A549 (cell line): ENCODE results near the gene ZDHHC1. TPM values are rescaled to one million over a fixed set of nuclear protein-coding genes. Genes with fewer than 3 reads are reported as not detected.

ENCODE experiments used
- ATAC-seq, 2 experiments: fragments of 200-7000 bp in 1 of 2; fragments of >200 bp in 1 of 2; cut with Nextera tagmentation in 1 of 2; cut with Tn5 transposase in 1 of 2; 3 replicates each; pipeline versions ENCODE4 v1.8.0 to v1.9.1; 2018 to 2020; ENCODE audit warnings: mild to moderate bottlenecking in 1 of 2, moderate library complexity in 1 of 2
- CTCF ChIA-PET: fragments of 300-600 bp; sonication (Branson Sonifier 250); formaldehyde crosslinking; extraction: SDS; loops from one replicate; lab custom pipeline; 2021; ENCODE audit warnings: antibody characterized with exemption, inconsistent platforms; lab: Yijun Ruan, JAX
- POLR2A ChIA-PET: fragments of 350-600 bp; formaldehyde crosslinking; extraction: SDS; loops from one replicate; lab custom pipeline; 2021; ENCODE audit warnings: antibody characterized with exemption, inconsistent platforms; lab: Yijun Ruan, JAX
- DNase-seq, 2 experiments: peaks; one replicate each; pipeline versions ENCODE4 v3.0.0 to v3.0.0-alpha.2; 2011 to 2016; ENCODE audit warnings: low read depth in 1 of 2, low spot score in 1 of 2
- FAIRE-seq: peaks from 2 replicates; lab custom pipeline; 2011; peaks lifted over from hg19 to GRCh38; lab: Jason Lieb, UNC
- H3K27ac ChIP-seq, 2 experiments: fragments of >200 bp; sonication (Bioruptor Twin); formaldehyde crosslinking; 3 replicates each; pipeline ENCODE4 v1.5.1; 2016 to 2017
- H3K4me1 ChIP-seq: fragments of >200 bp; sonication (Bioruptor Twin); formaldehyde crosslinking; 3 replicates; pipeline ENCODE4 v1.6.1; 2016
- H3K4me2 ChIP-seq: fragments of >200 bp; sonication (Bioruptor Twin); formaldehyde crosslinking; 3 replicates; pipeline ENCODE4 v1.6.1; 2016
- H3K4me3 ChIP-seq: fragments of >200 bp; sonication (Bioruptor Twin); formaldehyde crosslinking; 3 replicates; pipeline ENCODE4 v1.5.1; 2016
- H3K9me3 ChIP-seq: fragments of >200 bp; sonication (Bioruptor Twin); formaldehyde crosslinking; 3 replicates; pipeline ENCODE4 v1.6.1; 2016
- CBX8 ChIP-seq: fragments of 200-600 bp; sonication (generic); IDR thresholded peaks from 2 replicates; pipeline ENCODE4 v1.6.1; 2016
- CEBPB ChIP-seq, 2 experiments: fragments of >200 bp in 1 of 2; sonication (Bioruptor Twin) in 1 of 2; formaldehyde crosslinking in 1 of 2; IDR thresholded peaks; 2 replicates each; pipeline ENCODE4 v1.6.1; 2012 to 2016
- CHD2 ChIP-seq: fragments of 150-350 bp; IDR thresholded peaks from 2 replicates; pipeline ENCODE4 v1.6.1; 2014; ENCODE audit warnings: low read length; ENCODE audit not compliant: partially characterized antibody
- CHD4 ChIP-seq: fragments of 200-600 bp; sonication (generic); IDR thresholded peaks from 2 replicates; pipeline ENCODE4 v1.6.1; 2016; ENCODE audit warnings: antibody characterized with exemption, mild to moderate bottlenecking, borderline replicate concordance
- EHF ChIP-seq: fragments of 250-450 bp; sonication (Bioruptor Pico); IDR thresholded peaks from 2 replicates; pipeline ENCODE4 v1.5.0; 2020; ENCODE audit warnings: mild to moderate bottlenecking
- EHMT2 ChIP-seq: fragments of 200-600 bp; sonication (generic); IDR thresholded peaks from 2 replicates; pipeline ENCODE4 v1.6.1; 2016; ENCODE audit warnings: antibody characterized with exemption, low read depth, mild to moderate bottlenecking, moderate library complexity
- EP300 ChIP-seq, 2 experiments: fragments of >200 bp; sonication (Bioruptor Twin); formaldehyde crosslinking; IDR thresholded peaks; 2 replicates in 1 of 2; 3 replicates in 1 of 2; pipeline ENCODE4 v1.6.1; 2016 to 2017
- ESRRA ChIP-seq: fragments of 150-350 bp; IDR thresholded peaks from 2 replicates; pipeline ENCODE4 v1.6.1; 2014; ENCODE audit warnings: mild to moderate bottlenecking, low read length, borderline replicate concordance
- FOSL2 ChIP-seq, 2 experiments: fragments of 450-650 bp in 1 of 2; fragments of >200 bp in 1 of 2; sonication (Bioruptor Twin) in 1 of 2; formaldehyde crosslinking; IDR thresholded peaks; 2 replicates each; pipeline versions ENCODE4 v1.5.0 to v1.6.1; 2016 to 2020; ENCODE audit warnings: mild to moderate bottlenecking in 1 of 2, moderate library complexity in 1 of 2
- FOXS1 ChIP-seq: fragments of 250-450 bp; sonication (Bioruptor Pico); IDR thresholded peaks from 2 replicates; pipeline ENCODE4 v1.5.0; 2020; ENCODE audit warnings: mild to moderate bottlenecking, moderate library complexity
- GATA3 ChIP-seq: IDR thresholded peaks from 2 replicates; pipeline ENCODE4 v1.6.1; 2012; ENCODE audit warnings: borderline replicate concordance
- HDAC2 ChIP-seq: fragments of 200-600 bp; sonication (generic); IDR thresholded peaks from 2 replicates; pipeline ENCODE4 v1.6.1; 2016
- HOXA7 ChIP-seq: fragments of 250-450 bp; sonication (Bioruptor Pico); IDR thresholded peaks from 2 replicates; pipeline ENCODE4 v1.5.0; 2020; ENCODE audit warnings: mild to moderate bottlenecking, moderate library complexity
- HOXB13 ChIP-seq: fragments of 250-450 bp; sonication (Bioruptor Pico); IDR thresholded peaks from 2 replicates; pipeline ENCODE4 v1.5.0; 2020; ENCODE audit warnings: low read depth, mild to moderate bottlenecking, moderate library complexity
- HOXB5 ChIP-seq: fragments of 250-450 bp; sonication (Bioruptor Pico); IDR thresholded peaks from 2 replicates; pipeline ENCODE4 v1.5.0; 2020; ENCODE audit warnings: mild to moderate bottlenecking, moderate library complexity
- JUNB ChIP-seq: fragments of >200 bp; sonication (Bioruptor Twin); formaldehyde crosslinking; IDR thresholded peaks from 2 replicates; pipeline ENCODE4 v1.6.1; 2016
- KDM5A ChIP-seq: fragments of 200-600 bp; sonication (generic); IDR thresholded peaks from 2 replicates; pipeline ENCODE4 v1.6.1; 2016; ENCODE audit warnings: antibody characterized with exemption, mild to moderate bottlenecking
- MAZ ChIP-seq: fragments of 150-350 bp; IDR thresholded peaks from 2 replicates; pipeline ENCODE4 v1.6.1; 2014; ENCODE audit warnings: antibody characterized with exemption, low read depth, low read length, borderline replicate concordance
- MYC ChIP-seq: IDR thresholded peaks from 2 replicates; pipeline ENCODE4 v1.6.1; 2012; ENCODE audit warnings: mild to moderate bottlenecking, inconsistent platforms, low read length, improper control_type of control experiment, borderline replicate concordance
- NR3C1 ChIP-seq: fragments of >200 bp; sonication (Bioruptor Twin); formaldehyde crosslinking; IDR thresholded peaks from 3 replicates; pipeline ENCODE4 v1.6.1; 2017
- POLR2A ChIP-seq: IDR thresholded peaks from 2 replicates; pipeline ENCODE4 v1.6.1; 2012; ENCODE audit warnings: mild to moderate bottlenecking, low read length
- POLR2AphosphoS2 ChIP-seq: conservative IDR thresholded peaks from 2 replicates; pipeline ENCODE4 v1.6.1; 2012; ENCODE audit warnings: low read length, improper control_type of control experiment, inconsistent platforms
- RARB ChIP-seq: fragments of 250-450 bp; sonication (Bioruptor Pico); IDR thresholded peaks from 2 replicates; pipeline ENCODE4 v1.8.0; 2021; ENCODE audit warnings: mild to moderate bottlenecking, moderate library complexity
- RCOR1 ChIP-seq: fragments of 150-350 bp; IDR thresholded peaks from 2 replicates; pipeline ENCODE4 v1.6.1; 2014; ENCODE audit warnings: antibody characterized with exemption, low read length, low read depth
- TP53 ChIP-seq: fragments of 250-450 bp; sonication (Bioruptor Pico); IDR thresholded peaks from 2 replicates; pipeline ENCODE4 v1.5.0; 2021; ENCODE audit warnings: mild to moderate bottlenecking, moderate library complexity
- ZFP36 ChIP-seq: fragments of 450-650 bp; IDR thresholded peaks from 2 replicates; pipeline ENCODE4 v1.6.1; 2014; ENCODE audit warnings: borderline replicate concordance; ENCODE audit not compliant: partially characterized antibody
- ZSCAN20 ChIP-seq: fragments of 250-450 bp; sonication (Bioruptor Pico); IDR thresholded peaks from 2 replicates; pipeline ENCODE4 v1.8.0; 2022; ENCODE audit warnings: mild to moderate bottlenecking, moderate library complexity
- WGBS: methylation state at CpG from one replicate; pipeline ENCODE4 v1.1.6; 2017; ENCODE audit errors: missing lambda C conversion rate; 5-methylcytosine and 5-hydroxymethylcytosine counted together
- polyA plus RNA-seq, 4 experiments: library from polyadenylated mRNA; depleted of rRNA in 3 of 4; stranded (reverse); fragments of >200 nt; fragmentation: RNase III in 1 of 4; extraction: RNeasy Plus Mini Kit Qiagen cat#74134 plus additional on column Dnase treatment in 1 of 4; gene quantifications; 2 replicates in 3 of 4; 3 replicates in 1 of 4; pipeline ENCODE4 v1.2.3, GENCODE V29; 2011 to 2017
- TF ChIP-seq, protein P1 (sequence below): IDR thresholded peaks from 2 replicates; pipeline ENCODE4 v1.6.1; 2012
- TF ChIP-seq, protein P2 (sequence below): fragments of >200 bp; sonication (Bioruptor Twin); formaldehyde crosslinking; IDR thresholded peaks from 2 replicates; pipeline ENCODE4 v1.6.1; 2016
- TF ChIP-seq, protein P3 (sequence below): fragments of >200 bp; sonication (Bioruptor Twin); formaldehyde crosslinking; IDR thresholded peaks from 3 replicates; pipeline ENCODE4 v1.6.1; 2016
- TF ChIP-seq, protein P4 (sequence below): fragments of 450-650 bp; IDR thresholded peaks from 2 replicates; pipeline ENCODE4 v1.6.1; 2014; ENCODE audit warnings: antibody characterized with exemption
- TF ChIP-seq, protein P5 (sequence below): fragments of 150-350 bp; IDR thresholded peaks from 2 replicates; pipeline ENCODE4 v1.6.1; 2014; ENCODE audit warnings: low read depth, mild to moderate bottlenecking, low read length

Gene ZDHHC1
- polyA plus RNA-seq, 2 of the 4 experiments (the other 2 are of a cell fraction), result 3.5 to 5.9 TPM

DNA sequence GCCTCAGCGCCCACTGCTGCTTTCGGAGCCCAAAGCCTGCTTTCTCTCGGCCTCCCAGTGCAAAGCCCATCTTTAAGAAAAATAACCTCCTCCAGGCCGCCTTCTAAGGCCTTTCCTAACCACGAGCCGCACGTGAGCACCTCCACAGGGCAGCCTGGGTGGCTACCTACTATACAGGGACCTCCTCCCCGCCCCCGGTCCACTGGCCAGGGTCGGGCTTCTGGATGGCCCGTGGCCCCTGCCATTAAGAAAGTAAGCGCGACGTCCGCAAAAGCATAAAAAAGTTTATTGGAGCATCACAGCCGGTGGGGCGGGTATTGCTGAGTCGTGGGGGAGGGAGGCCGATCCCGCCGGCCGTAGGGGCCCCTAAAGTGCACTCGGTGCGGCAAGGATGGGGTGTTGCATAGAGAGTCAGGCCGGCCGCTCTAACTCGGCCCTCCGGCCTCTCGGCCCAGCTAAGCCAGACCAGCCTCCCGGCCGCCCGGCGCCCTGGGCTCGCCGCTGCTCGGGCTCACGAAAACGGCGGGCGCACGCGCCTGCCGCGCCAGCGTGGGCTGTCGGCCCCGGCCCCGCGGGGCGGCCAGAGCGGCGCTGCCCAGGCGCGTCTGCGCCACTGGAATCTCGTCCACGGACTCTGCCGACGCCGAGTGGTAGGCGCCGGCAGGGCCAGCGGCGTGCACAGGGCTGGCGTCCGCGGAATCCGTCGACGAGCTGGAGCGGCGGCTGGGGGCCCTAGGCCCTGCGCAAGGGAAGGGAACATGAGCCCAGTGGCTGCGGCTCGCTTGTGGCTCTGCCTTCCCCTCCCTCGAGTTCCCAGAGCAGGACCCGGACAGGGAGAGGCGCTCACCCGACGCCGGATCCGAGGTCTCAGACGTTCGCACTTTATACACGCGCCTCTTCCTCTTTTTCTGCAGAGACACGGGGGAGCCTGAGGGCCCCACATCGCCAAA, 21.8 kb downstream of the ZDHHC1 start:
- Histone ChIP-seq H3K4me2 (peak overlapping the region; percentile 92; the same call in 2 of the 3 replicates), H3K4me3 (no peak overlapping the region), H3K27ac (peak overlapping the region in 1 of 2 experiments; percentile 75; a peak in 3 of 6 replicates), H3K4me1 (peaks cover 15% of the 10 kb centered on the region), H3K9me3 (no peaks in the 10 kb centered on the region)
- FAIRE-seq, result no peak
- TF ChIP-seq, protein P1, sequence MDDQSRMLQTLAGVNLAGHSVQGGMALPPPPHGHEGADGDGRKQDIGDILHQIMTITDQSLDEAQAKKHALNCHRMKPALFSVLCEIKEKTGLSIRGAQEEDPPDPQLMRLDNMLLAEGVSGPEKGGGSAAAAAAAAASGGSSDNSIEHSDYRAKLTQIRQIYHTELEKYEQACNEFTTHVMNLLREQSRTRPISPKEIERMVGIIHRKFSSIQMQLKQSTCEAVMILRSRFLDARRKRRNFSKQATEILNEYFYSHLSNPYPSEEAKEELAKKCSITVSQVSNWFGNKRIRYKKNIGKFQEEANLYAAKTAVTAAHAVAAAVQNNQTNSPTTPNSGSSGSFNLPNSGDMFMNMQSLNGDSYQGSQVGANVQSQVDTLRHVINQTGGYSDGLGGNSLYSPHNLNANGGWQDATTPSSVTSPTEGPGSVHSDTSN, result no peak
- TF ChIP-seq GATA3 (no peak), RARB (CRISPR knock-in tag) (no peak), ESRRA (no peak), TP53 (CRISPR knock-in tag) (no peak), RCOR1 (no peak), POLR2AphosphoS2 (no peak), KDM5A (no peak), CHD2 (no peak), HOXA7 (no peak), HOXB5 (CRISPR knock-in tag) (no peak), EHMT2 (no peak), EP300 (IDR thresholded peaks at IDR 0.05) (no peak), FOSL2 (IDR thresholded peaks at IDR 0.05) (no peak), FOSL2 (CRISPR knock-in tag; IDR thresholded peaks at IDR 0.05) (no peak), NR3C1 (no peak), ZSCAN20 (CRISPR knock-in tag) (no peak)
- TF ChIP-seq, protein P2, sequence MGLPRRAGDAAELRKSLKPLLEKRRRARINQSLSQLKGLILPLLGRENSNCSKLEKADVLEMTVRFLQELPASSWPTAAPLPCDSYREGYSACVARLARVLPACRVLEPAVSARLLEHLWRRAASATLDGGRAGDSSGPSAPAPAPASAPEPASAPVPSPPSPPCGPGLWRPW, result no peak
- TF ChIP-seq, protein P3, sequence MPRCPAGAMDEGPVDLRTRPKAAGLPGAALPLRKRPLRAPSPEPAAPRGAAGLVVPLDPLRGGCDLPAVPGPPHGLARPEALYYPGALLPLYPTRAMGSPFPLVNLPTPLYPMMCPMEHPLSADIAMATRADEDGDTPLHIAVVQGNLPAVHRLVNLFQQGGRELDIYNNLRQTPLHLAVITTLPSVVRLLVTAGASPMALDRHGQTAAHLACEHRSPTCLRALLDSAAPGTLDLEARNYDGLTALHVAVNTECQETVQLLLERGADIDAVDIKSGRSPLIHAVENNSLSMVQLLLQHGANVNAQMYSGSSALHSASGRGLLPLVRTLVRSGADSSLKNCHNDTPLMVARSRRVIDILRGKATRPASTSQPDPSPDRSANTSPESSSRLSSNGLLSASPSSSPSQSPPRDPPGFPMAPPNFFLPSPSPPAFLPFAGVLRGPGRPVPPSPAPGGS, result no peak
- CTCF ChIA-PET, result interaction anchor here (0.8 to 3.1 kb wide), 11 partner anchors 11 to 134 kb away, joined by 3 to 20 read pairs (median 4); partner anchors contain the start of genes KCTD19 and LRRC36
- no peak for ATAC-seq
- POLR2A ChIA-PET, result no interaction called here
- DNase-seq, result no peak
- WGBS, result 93% methylated on average over 68 of the region's 88 CpGs

DNA sequence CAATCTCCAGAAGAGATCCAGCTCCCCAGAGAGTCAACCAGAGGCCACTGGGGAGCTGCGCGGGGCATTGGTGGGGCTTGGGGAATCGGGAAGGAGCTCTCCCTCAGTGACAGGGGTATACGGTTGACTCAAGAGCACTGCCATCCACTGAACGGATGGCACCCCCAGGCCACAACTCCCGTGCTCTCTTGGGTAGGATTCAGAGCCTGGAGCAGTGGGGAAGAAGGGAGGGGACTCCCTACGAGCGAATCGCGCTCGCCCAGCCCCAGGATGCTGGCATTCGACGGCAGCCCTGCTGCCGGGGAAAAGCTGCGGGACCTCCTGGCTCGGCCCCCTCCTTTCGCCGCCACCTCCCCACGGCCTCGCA, 22.5 kb downstream of the ZDHHC1 start:
- no peak for FAIRE-seq
- peak overlapping the region; percentile 46 to 75; a peak in 5 of 6 replicates for H3K27ac ChIP-seq
- POLR2A ChIA-PET, result no interaction called here

More for the DNA sequence above, 22.5 kb downstream of the ZDHHC1 start:
- peaks cover 15% of the 10 kb centered on the region for H3K4me1 ChIP-seq
- 0 out of 6 replicates have a peak, but pooled peaks of 1 of the 2 experiments have one; percentile 1 for ATAC-seq
- H3K4me2 ChIP-seq, result peak overlapping the region; percentile 92
- CTCF ChIA-PET, result interaction anchor here (0.8 to 3.1 kb wide), 14 partner anchors 10 to 148 kb away, joined by 3 to 20 read pairs (median 4); partner anchors contain the start of genes KCTD19 and LRRC36
- no peak for DNase-seq
- TF ChIP-seq JUNB (no peak), POLR2A (no peak), CHD2 (no peak), HOXB13 (no peak), EHF (no peak), HDAC2 (no peak), CHD4 (no peak), MYC (no peak), RARB (CRISPR knock-in tag) (no peak), KDM5A (no peak), CEBPB (IDR thresholded peaks at IDR 0.05) (no peak), FOXS1 (CRISPR knock-in tag) (no peak), ZFP36 (no peak), CBX8 (no peak), MAZ (no peak), HOXB5 (CRISPR knock-in tag) (no peak), FOSL2 (IDR thresholded peaks at IDR 0.05) (no peak), FOSL2 (CRISPR knock-in tag; IDR thresholded peaks at IDR 0.05) (no peak)
- TF ChIP-seq, protein P4, sequence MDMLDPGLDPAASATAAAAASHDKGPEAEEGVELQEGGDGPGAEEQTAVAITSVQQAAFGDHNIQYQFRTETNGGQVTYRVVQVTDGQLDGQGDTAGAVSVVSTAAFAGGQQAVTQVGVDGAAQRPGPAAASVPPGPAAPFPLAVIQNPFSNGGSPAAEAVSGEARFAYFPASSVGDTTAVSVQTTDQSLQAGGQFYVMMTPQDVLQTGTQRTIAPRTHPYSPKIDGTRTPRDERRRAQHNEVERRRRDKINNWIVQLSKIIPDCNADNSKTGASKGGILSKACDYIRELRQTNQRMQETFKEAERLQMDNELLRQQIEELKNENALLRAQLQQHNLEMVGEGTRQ, result no peak
- TF ChIP-seq, protein P5, sequence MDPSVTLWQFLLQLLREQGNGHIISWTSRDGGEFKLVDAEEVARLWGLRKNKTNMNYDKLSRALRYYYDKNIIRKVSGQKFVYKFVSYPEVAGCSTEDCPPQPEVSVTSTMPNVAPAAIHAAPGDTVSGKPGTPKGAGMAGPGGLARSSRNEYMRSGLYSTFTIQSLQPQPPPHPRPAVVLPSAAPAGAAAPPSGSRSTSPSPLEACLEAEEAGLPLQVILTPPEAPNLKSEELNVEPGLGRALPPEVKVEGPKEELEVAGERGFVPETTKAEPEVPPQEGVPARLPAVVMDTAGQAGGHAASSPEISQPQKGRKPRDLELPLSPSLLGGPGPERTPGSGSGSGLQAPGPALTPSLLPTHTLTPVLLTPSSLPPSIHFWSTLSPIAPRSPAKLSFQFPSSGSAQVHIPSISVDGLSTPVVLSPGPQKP, result no peak
- TF ChIP-seq, all 56 proteins: peak for 0
- Histone ChIP-seq H3K4me3 (peak overlapping the region; percentile 41), H3K9me3 (no peaks in the 10 kb centered on the region)
- 83% methylated on average over 16 of the region's 20 CpGs for WGBS
